Measurements from ENCODE around the gene ST6GALNAC3.
"Not testable (repeated sequence)": the region's sequence is repeated elsewhere in the genome, so short reads cannot be mapped to it uniquely, and the experiment has no call there.

ST6GALNAC3 gene

GRCh38 chr1:76075188-76075489 lies 593 bp downstream of the ST6GALNAC3 start:
- DNase-seq: peak in 1 of 14 donors; percentile 58

- DNase-seq: no peak
These were observed 1.3 kb downstream of the ST6GALNAC3 start for GRCh38 chr1:76075877-76076276.

GRCh38 chr1:76079475-76080227 lies 5.1 kb downstream of the ST6GALNAC3 start:
- DNase-seq: no peak

- peak in 1 of 14 donors; percentile 15 for DNase-seq
These were observed 6.1 kb downstream of the ST6GALNAC3 start for GRCh38 chr1:76080552-76081079.

- no peak for DNase-seq
These were observed 7.5 kb downstream of the ST6GALNAC3 start for GRCh38 chr1:76082062-76082461.

GRCh38 chr1:76083189-76083588 lies 8.6 kb downstream of the ST6GALNAC3 start:
- DNase-seq: peak in 8 of 14 donors; percentile 15 to 55 (median 38)

GRCh38 chr1:76084029-76084627 lies 9.6 kb downstream of the ST6GALNAC3 start:
- no peak for DNase-seq

GRCh38 chr1:76084685-76085084 lies 10.1 kb downstream of the ST6GALNAC3 start:
- DNase-seq: no peak

GRCh38 chr1:76086109-76086508 lies 11.6 kb downstream of the ST6GALNAC3 start:
- no peak for DNase-seq

- DNase-seq: no peak
These were observed 12.1 kb downstream of the ST6GALNAC3 start for GRCh38 chr1:76086597-76086996.

GRCh38 chr1:76090283-76091203 lies 16.0 kb downstream of the ST6GALNAC3 start:
- no peak for DNase-seq

- DNase-seq: no peak
These were observed 18.3 kb downstream of the ST6GALNAC3 start for GRCh38 chr1:76092812-76093211.

GRCh38 chr1:76093522-76094312 lies 19.2 kb downstream of the ST6GALNAC3 start:
- no peak for DNase-seq

GRCh38 chr1:76095802-76096201 lies 21.3 kb downstream of the ST6GALNAC3 start:
- DNase-seq: no peak

- DNase-seq: not testable (repeated sequence)
These were observed 22.5 kb downstream of the ST6GALNAC3 start for GRCh38 chr1:76097064-76097463.

- no peak for DNase-seq
These were observed 24.3 kb downstream of the ST6GALNAC3 start for GRCh38 chr1:76098845-76099244.

- DNase-seq: no peak
These were observed 27.0 kb downstream of the ST6GALNAC3 start for GRCh38 chr1:76101548-76101947.

- DNase-seq: no peak
These were observed 27.5 kb downstream of the ST6GALNAC3 start for GRCh38 chr1:76102046-76102445.

- no peak for DNase-seq
These were observed 28.5 kb downstream of the ST6GALNAC3 start for GRCh38 chr1:76103034-76103433.

- no peak for DNase-seq
These were observed 30.8 kb downstream of the ST6GALNAC3 start for GRCh38 chr1:76105372-76105771.

GRCh38 chr1:76106251-76106650 lies 31.7 kb downstream of the ST6GALNAC3 start:
- no peak for DNase-seq

- no peak for DNase-seq
These were observed 32.2 kb downstream of the ST6GALNAC3 start for GRCh38 chr1:76106719-76107235.

Measured in C1 segment of cervical spinal cord (tissue), 14 donors.